ENCODE measurements around the gene PTPRD.

Gene PTPRD

DNA sequence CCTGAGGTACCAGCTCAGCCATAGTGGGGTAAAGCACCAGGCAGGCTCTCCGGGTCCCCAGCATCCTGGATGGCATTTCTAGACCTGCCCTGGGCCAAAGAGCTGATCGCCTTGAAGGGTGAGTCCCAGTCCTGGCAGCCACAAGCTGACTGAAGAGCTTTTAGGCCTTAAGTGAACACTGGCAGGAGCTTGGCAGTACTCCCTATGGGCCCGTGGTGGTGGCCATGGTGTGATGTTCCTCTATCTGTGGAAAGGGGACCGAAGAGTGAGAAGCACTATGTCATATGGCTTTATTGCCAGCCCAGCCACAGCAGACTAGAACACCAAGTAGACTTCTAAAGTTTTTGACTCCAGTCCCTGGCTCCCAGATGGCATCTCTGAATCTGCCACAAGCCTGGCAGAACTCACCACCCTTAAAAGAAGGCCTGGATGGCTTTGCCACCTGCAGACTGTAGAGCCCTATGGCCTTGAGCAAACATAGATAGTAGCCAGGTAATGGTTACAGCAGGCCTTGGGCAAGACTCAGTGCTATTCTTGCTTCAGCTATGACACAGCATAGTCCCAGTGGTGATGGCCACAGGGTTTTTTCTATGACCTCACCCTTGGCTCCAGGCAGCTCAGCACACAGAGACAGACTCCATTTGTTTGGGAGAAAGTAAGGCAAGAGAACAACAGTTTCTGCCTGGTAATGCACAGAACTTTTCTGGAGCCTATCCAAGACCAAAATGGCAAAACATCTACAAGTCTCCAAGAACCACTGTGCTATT is 2011.7 kb downstream of the PTPRD start:
- no peak for DNase-seq

GRCh38 chr9:8599937-8600336 is 2012.9 kb downstream of the PTPRD start:
- no peak for DNase-seq

- DNase-seq, result no peak
Observed at GRCh38 chr9:8589476-8589875, 2023.3 kb downstream of the PTPRD start.

DNA sequence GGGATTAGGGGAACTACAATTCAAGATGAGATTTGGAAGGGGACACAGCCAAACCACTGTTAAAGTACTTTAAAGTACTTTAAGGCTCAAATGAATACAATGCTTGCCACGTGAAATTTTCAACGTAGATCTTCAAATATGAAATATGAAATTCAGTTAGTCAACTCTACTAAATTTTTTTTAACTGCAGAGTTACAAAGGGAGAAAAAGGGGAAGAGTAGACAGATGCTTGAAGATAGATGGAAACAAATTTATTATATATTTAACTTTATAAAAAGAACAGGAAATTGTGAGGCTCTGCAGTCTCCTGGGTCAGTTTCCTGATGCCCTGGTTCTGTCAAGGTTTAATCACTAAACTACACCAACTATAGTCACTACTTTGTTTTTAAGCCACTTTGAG is 2027.8 kb downstream of the PTPRD start:
- DNase-seq, result no peak

GRCh38 chr9:8579661-8580060 is 2033.1 kb downstream of the PTPRD start:
- no peak for DNase-seq

GRCh38 chr9:8576741-8577140 is 2036.1 kb downstream of the PTPRD start:
- DNase-seq, result no peak

DNA sequence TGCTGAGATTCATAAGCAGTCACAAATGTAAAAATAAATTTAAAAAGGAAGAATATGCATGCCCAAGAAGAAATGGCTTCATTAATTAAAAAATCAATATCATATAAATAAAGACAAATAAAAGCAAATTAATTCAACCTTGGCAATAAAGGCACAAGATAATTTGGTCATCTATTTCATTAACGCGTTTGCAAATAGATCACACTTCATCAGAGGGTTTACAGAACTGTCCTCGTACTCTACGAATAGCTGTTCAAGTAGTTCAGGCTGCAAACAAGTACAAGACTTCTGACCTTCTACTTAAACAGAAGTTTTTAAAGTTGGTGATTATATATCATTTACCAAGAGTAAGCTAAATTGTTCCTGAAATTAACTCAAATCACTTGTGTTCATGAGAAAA is 2038.0 kb downstream of the PTPRD start:
- no peak for DNase-seq

DNA sequence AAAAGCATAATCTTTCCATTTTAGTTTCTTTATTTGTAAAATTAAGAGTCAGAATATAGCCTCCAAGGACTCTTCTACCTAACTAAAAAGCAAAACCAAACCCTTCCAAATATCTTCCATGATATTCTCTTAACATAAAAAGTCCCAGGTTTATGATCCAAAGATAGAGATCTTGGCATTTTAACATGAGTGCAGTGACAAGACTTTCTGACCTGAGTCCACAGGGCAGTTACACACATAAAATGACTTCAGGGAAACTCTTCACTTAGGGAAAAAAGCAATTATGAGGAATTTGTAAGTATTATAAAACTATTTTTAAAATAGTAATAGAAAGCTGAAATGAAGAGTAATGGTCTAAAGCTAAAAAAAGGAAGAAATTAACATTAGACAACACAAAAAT is 2040.6 kb downstream of the PTPRD start:
- DNase-seq, result no peak

DNA sequence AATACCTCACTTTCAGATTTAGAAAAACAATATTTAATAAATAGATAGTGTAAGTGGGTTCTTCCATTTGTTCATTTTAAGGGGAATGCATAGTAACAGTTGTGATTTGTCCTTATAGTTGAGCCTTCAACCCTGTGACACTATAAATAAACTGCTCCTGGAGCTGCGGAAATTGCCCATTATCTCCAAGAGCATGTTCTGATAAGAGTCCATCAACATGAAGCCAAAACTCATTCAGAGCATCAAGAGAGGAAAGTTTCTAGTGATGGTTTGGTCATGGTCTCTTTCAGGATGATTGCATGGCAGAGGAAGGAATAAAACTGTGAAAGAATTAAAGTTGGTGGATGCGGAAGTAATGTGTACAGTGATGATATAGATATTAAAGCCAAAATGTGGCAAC is 2041.2 kb downstream of the PTPRD start:
- DNase-seq, result no peak

- DNase-seq, result no peak
Observed at GRCh38 chr9:8570776-8571175, 2042.0 kb downstream of the PTPRD start.

GRCh38 chr9:8569823-8570222 is 2043.0 kb downstream of the PTPRD start:
- no peak for DNase-seq

GRCh38 chr9:8567963-8568579 is 2044.7 kb downstream of the PTPRD start:
- no peak for DNase-seq

DNA sequence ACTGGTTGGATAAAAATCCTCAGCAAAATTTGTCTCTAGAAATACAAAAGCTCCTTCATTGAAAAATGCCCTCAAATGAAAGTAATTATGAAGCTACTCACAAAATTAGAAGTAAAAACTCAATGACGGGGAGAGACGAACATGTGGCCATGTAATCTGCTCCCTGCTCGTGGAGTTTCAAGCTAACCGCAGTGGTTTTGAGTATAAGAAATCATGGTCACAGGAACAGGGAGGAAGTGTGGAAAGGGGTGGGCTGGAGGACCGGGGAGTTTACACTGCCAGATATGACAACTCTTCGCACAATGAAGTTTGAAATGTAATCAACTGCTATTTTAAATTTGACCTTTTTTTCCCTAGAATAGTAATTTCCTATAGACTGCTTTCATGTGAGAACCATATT is 2047.8 kb downstream of the PTPRD start:
- peak; percentile 4 for DNase-seq

- DNase-seq, result no peak
Observed at GRCh38 chr9:8560560-8561525, 2052.0 kb downstream of the PTPRD start.

- no peak for DNase-seq
Observed at GRCh38 chr9:8558176-8558575, 2054.6 kb downstream of the PTPRD start.

- no peak for DNase-seq
Observed at GRCh38 chr9:8555762-8556500, 2056.9 kb downstream of the PTPRD start.

GRCh38 chr9:8553444-8553843 is 2059.4 kb downstream of the PTPRD start:
- DNase-seq, result no peak

DNA sequence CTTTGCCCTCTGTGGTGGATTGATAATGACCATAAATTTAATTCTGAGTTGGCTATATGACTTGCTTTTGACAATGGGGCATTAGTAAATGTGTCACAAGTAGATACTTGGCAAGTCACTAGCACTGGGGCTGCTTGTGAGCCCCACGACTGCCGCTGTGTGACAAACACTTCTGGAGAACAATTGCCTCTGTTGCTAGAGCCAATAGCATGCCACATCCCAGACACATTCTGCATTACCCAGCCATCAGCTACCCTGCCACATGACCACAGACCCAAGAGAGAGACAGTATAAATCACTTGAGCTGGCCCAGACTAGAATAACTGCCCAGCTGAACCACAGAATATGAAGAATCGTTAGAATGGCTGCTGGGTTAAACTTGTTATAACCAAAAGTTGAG is 2060.1 kb downstream of the PTPRD start:
- no peak for DNase-seq

- DNase-seq, result no peak
Observed at GRCh38 chr9:8549214-8549613, 2063.6 kb downstream of the PTPRD start.

DNA sequence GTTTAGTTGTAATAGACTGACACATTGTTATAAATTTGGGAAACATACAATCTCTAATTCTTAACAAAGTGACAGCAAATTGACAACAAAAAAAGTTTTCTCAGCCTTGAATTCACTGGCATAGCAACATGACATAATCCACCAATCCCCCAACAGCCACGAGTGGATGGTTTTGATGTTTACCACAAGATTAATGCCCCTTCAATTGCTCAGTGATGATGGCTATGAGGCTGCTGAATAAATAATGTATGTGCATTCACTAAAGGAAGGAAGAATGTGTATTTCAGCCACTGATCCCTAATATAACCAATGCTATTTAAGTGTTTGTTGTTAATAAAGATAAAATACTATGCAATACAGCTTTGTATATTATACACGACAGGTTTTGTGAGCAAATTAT is 2069.6 kb downstream of the PTPRD start:
- DNase-seq, result no peak

GRCh38 chr9:8542537-8542936 is 2070.3 kb downstream of the PTPRD start:
- DNase-seq, result no peak

DNA sequence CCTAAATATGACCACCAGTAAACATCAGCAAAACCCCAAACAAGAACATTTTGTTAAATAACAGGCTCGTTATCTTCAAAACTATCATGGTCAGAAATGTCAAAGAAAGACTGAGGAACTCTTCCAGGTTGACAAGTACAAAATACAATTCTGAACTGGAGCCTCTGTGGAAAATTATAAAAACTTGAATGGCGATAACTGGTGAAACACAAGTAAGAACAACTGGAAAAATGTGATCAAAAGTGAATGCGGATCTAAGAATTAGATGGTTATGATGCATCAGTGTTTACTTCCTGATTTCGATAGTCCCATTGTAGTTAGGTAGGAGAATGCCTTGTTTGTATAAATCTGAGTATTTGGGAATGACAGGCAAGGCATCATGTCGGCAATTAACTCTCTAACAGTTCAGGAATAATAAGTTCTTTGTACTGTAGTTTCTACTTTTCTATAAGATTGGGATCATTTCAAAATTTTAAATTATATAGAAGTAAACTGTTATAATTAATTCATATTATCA is 2073.1 kb downstream of the PTPRD start:
- no peak for DNase-seq

DNA sequence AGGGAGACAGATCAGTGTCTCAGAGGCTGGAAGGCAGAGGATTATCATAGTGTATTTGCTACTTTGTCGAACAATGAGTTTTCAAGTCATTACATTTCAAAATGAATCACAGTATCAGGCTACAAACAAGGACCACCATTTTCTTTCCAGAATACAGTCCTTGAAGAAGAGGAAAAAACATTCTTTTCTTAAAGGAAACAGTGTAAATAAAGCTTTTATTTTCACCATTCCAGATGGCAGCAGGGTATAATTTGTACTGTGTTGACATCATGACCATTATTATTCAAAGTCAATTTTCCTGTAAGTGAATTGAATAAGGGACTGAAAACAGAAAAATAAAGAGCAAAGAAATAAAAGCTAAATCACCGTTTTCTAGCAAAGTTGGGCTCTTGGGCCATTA is 2076.0 kb downstream of the PTPRD start:
- DNase-seq, result no peak
